Neural cell (in vitro differentiated cells): Measurements from ENCODE around the gene CUBN. TPM values are rescaled to one million over a fixed set of nuclear protein-coding genes. Genes with fewer than 3 reads are reported as not detected.

ENCODE experiments used
- H2AFZ ChIP-seq: fragments of 200-600, 300-800 bp; sonication (generic), shearing (Covaris generic); 2 replicates; pipeline ENCODE4 v1.6.0; 2014; ENCODE audit warnings: low read depth, mild to moderate bottlenecking, antibody characterized with exemption, low read length, moderate library complexity
- H3F3A ChIP-seq: fragments of 200-600 bp; shearing (Covaris generic); 2 replicates; pipeline ENCODE4 v1.6.1; 2016; ENCODE audit warnings: mild to moderate bottlenecking, moderate library complexity, mixed read lengths, antibody characterized with exemption, low read length; ENCODE audit not compliant: insufficient read depth, poor library complexity, severe bottlenecking
- H3K27ac ChIP-seq: fragments of 200-600, 300-800 bp; sonication (generic), shearing (Covaris generic); 2 replicates; pipeline ENCODE4 v1.5.1; 2014; ENCODE audit warnings: mild to moderate bottlenecking, low read length, moderate library complexity
- H3K27me3 ChIP-seq: fragments of 300-800, 200-600 bp; sonication (generic), shearing (Covaris generic); 2 replicates; pipeline ENCODE4 v1.6.0; 2014; ENCODE audit warnings: mild to moderate bottlenecking, low read depth, low read length, moderate library complexity; ENCODE audit not compliant: insufficient read depth
- H3K36me3 ChIP-seq: fragments of 300-800, 200-600 bp; sonication (generic), shearing (Covaris generic); 2 replicates; pipeline ENCODE4 v1.5.1; 2014; ENCODE audit warnings: mild to moderate bottlenecking, antibody characterized with exemption, low read length, moderate library complexity; ENCODE audit not compliant: insufficient read depth
- H3K4me2 ChIP-seq: fragments of 300-800, 200-600 bp; sonication (generic), shearing (Covaris generic); 2 replicates; pipeline ENCODE4 v1.6.0; 2014; ENCODE audit warnings: mild to moderate bottlenecking, low read length
- H3K4me3 ChIP-seq: fragments of 300-800, 200-600 bp; sonication (generic), shearing (Covaris generic); 2 replicates; pipeline ENCODE4 v1.5.1; 2014; ENCODE audit warnings: mild to moderate bottlenecking, low read length, moderate library complexity
- H3K79me2 ChIP-seq: fragments of 200-600 bp; shearing (Covaris generic); replicated peaks from 2 replicates; pipeline ENCODE4 v1.6.0; 2014; ENCODE audit warnings: mild to moderate bottlenecking, low read length, moderate library complexity; ENCODE audit not compliant: insufficient read depth
- H3K9ac ChIP-seq: fragments of 300-800, 200-600 bp; sonication (generic), shearing (Covaris generic); 2 replicates; pipeline ENCODE4 v1.6.1; 2016; ENCODE audit warnings: mild to moderate bottlenecking, low read length, mixed read lengths
- H3K9me2 ChIP-seq: fragments of 200-600 bp; shearing (Covaris generic); 2 replicates; pipeline ENCODE4 v1.6.1; 2016; ENCODE audit warnings: mild to moderate bottlenecking, low read length, mixed read lengths; ENCODE audit not compliant: insufficient read depth
- H3K9me3 ChIP-seq: fragments of 200-600, 300-800 bp; sonication (generic), shearing (Covaris generic); 2 replicates; pipeline ENCODE4 v1.6.1; 2016; ENCODE audit warnings: mild to moderate bottlenecking, mixed run types, low read length, moderate library complexity, mixed read lengths
- H4K20me1 ChIP-seq: fragments of 200-600 bp; shearing (Covaris generic); 2 replicates; pipeline ENCODE4 v1.6.1; 2016; ENCODE audit warnings: mild to moderate bottlenecking, mixed run types; ENCODE audit not compliant: insufficient read depth
- CTCF ChIP-seq: fragments of 450-650 bp; IDR thresholded peaks from 2 replicates; pipeline ENCODE4 v1.5.1; 2014; ENCODE audit warnings: antibody characterized with exemption, mild to moderate bottlenecking, moderate library complexity; ENCODE audit not compliant: poor library complexity, severe bottlenecking
- EP300 ChIP-seq: fragments of 450-650 bp; conservative IDR thresholded peaks from 2 replicates; pipeline ENCODE4 v1.6.1; 2014; ENCODE audit warnings: antibody characterized with exemption, mild to moderate bottlenecking, moderate library complexity; ENCODE audit not compliant: poor library complexity, severe bottlenecking
- EZH2 ChIP-seq: fragments of 200-600, 300-800 bp; shearing (Covaris generic), sonication (generic); IDR thresholded peaks from 2 replicates; pipeline ENCODE4 v1.6.1; 2014; ENCODE audit warnings: antibody characterized with exemption, low read length, borderline replicate concordance, mild to moderate bottlenecking; ENCODE audit not compliant: insufficient read depth, poor library complexity, severe bottlenecking
- MXI1 ChIP-seq: fragments of 450-650 bp; conservative IDR thresholded peaks from 2 replicates; pipeline ENCODE4 v1.6.1; 2014; ENCODE audit warnings: antibody characterized with exemption, mild to moderate bottlenecking; ENCODE audit not compliant: poor library complexity, severe bottlenecking
- POLR2AphosphoS5 ChIP-seq: IDR thresholded peaks from 2 replicates; pipeline ENCODE4 v1.6.1; 2012
- RAD21 ChIP-seq: fragments of 450-650 bp; conservative IDR thresholded peaks from 2 replicates; pipeline ENCODE4 v1.6.1; 2014; ENCODE audit warnings: antibody characterized with exemption, mild to moderate bottlenecking, moderate library complexity
- REST ChIP-seq: IDR thresholded peaks from 2 replicates; pipeline ENCODE4 v1.6.1; 2012; ENCODE audit warnings: borderline replicate concordance
- SMC3 ChIP-seq: fragments of 450-650 bp; conservative IDR thresholded peaks from 2 replicates; pipeline ENCODE4 v1.6.1; 2014; ENCODE audit warnings: antibody characterized with exemption, mild to moderate bottlenecking, moderate library complexity; ENCODE audit not compliant: poor library complexity
- TAF1 ChIP-seq: IDR thresholded peaks from 2 replicates; pipeline ENCODE4 v1.6.1; 2012; ENCODE audit warnings: low read depth
- polyA plus RNA-seq: library from polyadenylated mRNA; depleted of rRNA; stranded (reverse); fragments of >200 nt; gene quantifications from 2 replicates; pipeline ENCODE4 v1.2.3, GENCODE V29; 2014

The CUBN gene
- polyA plus RNA-seq, 1 donor from 2014 or later, result 7.1 TPM

- TF ChIP-seq RAD21 (no peak), REST (no peak), SMC3 (no peak), EP300 (no peak), TAF1 (no peak), CTCF (no peak), MXI1 (no peak), POLR2AphosphoS5 (no peak), EZH2 (no peak)
- Histone ChIP-seq H3K9ac (no peak overlapping the region), H3K4me2 (no peak overlapping the region), H3F3A (no peaks in the 10 kb centered on the region), H2AFZ (no peak overlapping the region), H4K20me1 (no peaks in the 10 kb centered on the region), H3K9me3 (no peaks in the 10 kb centered on the region), H3K9me2 (no peaks in the 10 kb centered on the region), H3K79me2 (no peaks in the 10 kb centered on the region), H3K27ac (no peak overlapping the region), H3K27me3 (no peaks in the 10 kb centered on the region), H3K36me3 (no peaks in the 10 kb centered on the region), H3K4me3 (no peak overlapping the region)
Observed at GRCh38 chr10:16789765-16790164, 339.8 kb downstream of the CUBN start.

- Histone ChIP-seq H3K9me3 (peaks cover 5% of the 10 kb centered on the region), H3K9me2 (no peaks in the 10 kb centered on the region), H3F3A (no peaks in the 10 kb centered on the region), H3K36me3 (no peaks in the 10 kb centered on the region), H3K79me2 (no peaks in the 10 kb centered on the region), H3K4me3 (no peak overlapping the region), H3K27ac (no peak overlapping the region), H3K27me3 (no peaks in the 10 kb centered on the region), H3K4me2 (no peak overlapping the region), H2AFZ (no peak overlapping the region), H3K9ac (no peak overlapping the region), H4K20me1 (no peaks in the 10 kb centered on the region)
- TF ChIP-seq SMC3, result no peak
- no peak for TF ChIP-seq MXI1
- TF ChIP-seq TAF1, result no peak
- TF ChIP-seq REST, result no peak
- TF ChIP-seq EP300, result no peak
- TF ChIP-seq EZH2, result no peak
- TF ChIP-seq RAD21, result no peak
- TF ChIP-seq POLR2AphosphoS5, result no peak
- no peak for TF ChIP-seq CTCF
Observed at GRCh38 chr10:16789261-16789660, 340.4 kb downstream of the CUBN start.
